GM12878 (cell line): ENCODE results near the gene MAGT1. TPM values are rescaled to one million over a fixed set of nuclear protein-coding genes. Genes with fewer than 3 reads are reported as not detected.
A peak's percentile ranks its signal among the peaks of the same experiment; 100 is the strongest.

Experiments used
- ATAC-seq: fragments of 200-7000 bp; cut with Tn5 transposase; 3 replicates; pipeline ENCODE4 v1.9.1; 2020; ENCODE audit warnings: mild to moderate bottlenecking, moderate library complexity
- BruUV-seq: library from RNA; stranded (reverse); fragments of 400-500 nt; replicated peaks from 2 replicates; lab custom pipeline; 2021; lab: Mats Ljungman, UMichigan
- CTCF ChIA-PET: fragments of 300-600 bp; sonication (Branson Sonifier 250); formaldehyde crosslinking; extraction: SDS; loops from one replicate; lab custom pipeline; 2021; ENCODE audit warnings: inconsistent platforms; lab: Yijun Ruan, JAX
- POLR2A ChIA-PET: fragments of 350-600 bp; formaldehyde crosslinking; extraction: SDS; loops from one replicate; lab custom pipeline; 2021; ENCODE audit warnings: inconsistent platforms; lab: Charles Lee
- RAD21 ChIA-PET: fragments of 300-600 bp; sonication (Branson Sonifier 250); formaldehyde crosslinking; loops from one replicate; lab custom pipeline; 2023; ENCODE audit warnings: antibody characterized with exemption; ENCODE audit not compliant: unreplicated experiment; lab: Charles Lee
- SMC1A ChIA-PET: fragments of 300-600 bp; sonication (Branson Sonifier 250); formaldehyde crosslinking; loops from one replicate; lab custom pipeline; 2023; ENCODE audit not compliant: unreplicated experiment, uncharacterized antibody; lab: Charles Lee
- DNase-seq: peaks from one replicate; pipeline ENCODE4 v3.0.0-alpha.2; 2011; ENCODE audit warnings: low read depth, low spot score
- FAIRE-seq: peaks from 3 replicates; lab custom pipeline; 2011; peaks lifted over from hg19 to GRCh38; lab: Jason Lieb, UNC
- H2AFZ ChIP-seq: 2 replicates; pipeline ENCODE4 v1.6.0; 2011; ENCODE audit warnings: low read depth, low read length, control low read depth; ENCODE audit not compliant: control insufficient read depth
- H3K27ac ChIP-seq: 2 replicates; pipeline ENCODE4 v1.5.1; 2011; ENCODE audit warnings: control low read depth; ENCODE audit not compliant: control insufficient read depth, insufficient read depth
- H3K27me3 ChIP-seq, 2 experiments: replicated peaks in 1 of 2; 2 replicates each; pipeline versions ENCODE4 v1.6.0 to v1.6.1; 2011; ENCODE audit warnings: low read length in 1 of 2; ENCODE audit not compliant: control insufficient read depth in 2 of 2, insufficient read depth in 2 of 2
- H3K36me3 ChIP-seq, 2 experiments: 2 replicates each; pipeline ENCODE4 v1.5.1; 2011; ENCODE audit warnings: low read length in 1 of 2; ENCODE audit not compliant: control insufficient read depth in 2 of 2, insufficient read depth in 2 of 2
- H3K4me1 ChIP-seq: 2 replicates; pipeline ENCODE4 v1.6.1; 2011; ENCODE audit warnings: mild to moderate bottlenecking, low read length, moderate library complexity, mixed read lengths; ENCODE audit not compliant: control insufficient read depth, insufficient read depth
- H3K4me2 ChIP-seq: 2 replicates; pipeline ENCODE4 v1.6.0; 2011; ENCODE audit warnings: control low read depth; ENCODE audit not compliant: control insufficient read depth, insufficient read depth
- H3K4me3 ChIP-seq: fragments of 200-600 bp; sonication (generic); 2 replicates; pipeline ENCODE4 v1.5.1; 2016
- H3K79me2 ChIP-seq: 2 replicates; pipeline ENCODE4 v1.6.0; 2011; ENCODE audit warnings: low read length; ENCODE audit not compliant: control insufficient read depth, insufficient read depth
- H3K9ac ChIP-seq: 2 replicates; pipeline ENCODE4 v1.8.0; 2011; ENCODE audit warnings: low read length, control low read depth, mixed read lengths; ENCODE audit not compliant: control insufficient read depth, insufficient read depth
- H3K9me3 ChIP-seq: replicated peaks from 3 replicates; pipeline ENCODE4 v1.5.1; 2011; ENCODE audit warnings: mild to moderate bottlenecking, low read length; ENCODE audit not compliant: control insufficient read depth, insufficient read depth
- H4K20me1 ChIP-seq: 2 replicates; pipeline ENCODE4 v1.6.0; 2011; ENCODE audit not compliant: control insufficient read depth, insufficient read depth
- BHLHE40 ChIP-seq, 2 experiments: fragments of 450-650 bp in 1 of 2; IDR thresholded peaks; 2 replicates each; pipeline ENCODE4 v1.6.1; 2011 to 2017; ENCODE audit warnings: low read depth in 2 of 2, borderline replicate concordance in 1 of 2, improper control_type of control experiment in 1 of 2, low read length in 1 of 2, mild to moderate bottlenecking in 1 of 2
- IRF4 ChIP-seq: IDR thresholded peaks from 2 replicates; pipeline ENCODE4 v1.6.1; 2011; ENCODE audit warnings: low read depth, low read length
- MLLT1 ChIP-seq: fragments of 450-650 bp; IDR thresholded peaks from 2 replicates; pipeline ENCODE4 v1.6.1; 2016; ENCODE audit warnings: mild to moderate bottlenecking
- whole genome bisulfite sequencing: methylation state at CpG from one replicate; pipeline ENCODE4 v1.1.6; 2016; ENCODE audit warnings: low lambda C conversion rate; ENCODE audit not compliant: insufficient replicate concordance, insufficient coverage; ENCODE audit errors: missing lambda C conversion rate; 5-methylcytosine and 5-hydroxymethylcytosine counted together
- in situ Hi-C: fragments of 300-500 bp; cut with MboI; formaldehyde crosslinking; loops from 9 replicates; pipeline ENCODE4 v1.14.3; 2018; ENCODE audit warnings: mixed read lengths
- intact Hi-C: fragments of 100-400 bp; cut with micrococcal nuclease; formaldehyde crosslinking; loops from one replicate; pipeline ENCODE4 v1.14.2; 2022; ENCODE audit not compliant: unreplicated experiment
- polyA plus RNA-seq, 11 experiments: library from polyadenylated mRNA; depleted of rRNA in 4 of 11; unstranded in 6 of 11; stranded (reverse) in 5 of 11; fragments of >200 nt; fragmentation: Nextera tagmentation in 4 of 11; fragmentation: Illumina TruSeq in 1 of 11; extraction: Ambion mirVana in 4 of 11; extraction: Trizol in 1 of 11; gene quantifications; 1 replicate in 1 of 11; 2 replicates in 10 of 11; pipeline versions ENCODE4 v1.2.1 to v1.2.3, GENCODE V29; 2011 to 2016; ENCODE audit warnings: inconsistent platforms in 2 of 11, missing spikeins in 2 of 11, low read depth in 1 of 11
- total RNA-seq, 4 experiments: library from RNA; depleted of rRNA in 3 of 4; stranded (reverse); fragments of >200 nt in 3 of 4; fragmentation: Illumina TruSeq in 1 of 4; extraction: Trizol in 1 of 4; gene quantifications; 2 replicates each; pipeline versions ENCODE4 v1.2.1 to v1.2.3, GENCODE V29; 2013 to 2021

The MAGT1 gene
- total and polyA plus RNA-seq, 10 of the 15 experiments (the other 5 are each of a cell fraction or from before 2014, with no cell fraction given): 28.0 to 59.1 (median 47.9) TPM

DNA sequence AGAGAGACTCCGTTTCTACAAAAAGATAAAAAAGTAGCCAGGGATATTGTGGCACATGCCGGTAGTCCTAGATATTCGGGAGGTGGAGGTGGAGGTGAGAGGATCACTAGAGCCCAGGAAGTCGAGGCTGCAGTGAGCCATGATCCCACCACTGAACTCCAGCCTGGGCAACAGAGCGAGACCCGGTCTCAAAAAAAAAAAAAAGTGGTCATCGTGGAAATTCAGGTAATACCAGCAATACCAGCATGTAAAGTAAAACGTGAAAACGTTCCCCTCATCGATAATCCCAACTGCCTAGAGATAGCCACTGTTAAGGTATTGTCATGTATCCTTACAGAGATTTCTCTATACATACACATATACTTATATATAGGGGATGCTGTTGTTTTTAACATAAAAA, 1.5 kb downstream of the MAGT1 start:
- CTCF ChIA-PET: no interaction called here
- WGBS: 60% methylated on average over 10 of the region's 10 CpGs

More for the DNA sequence above, 1.5 kb downstream of the MAGT1 start:
- ChIA-PET SMC1A (interaction anchor here (0.6 to 1.5 kb wide), 3 partner anchors 11 to 326 kb away, joined by 3 read pairs; no protein-coding TSS in a partner anchor), POLR2A (interaction anchor here (1.1 kb wide), 1 partner anchor 17 kb away, joined by 5 read pairs; the partner anchor contains the start of gene ATP7A), RAD21 (interaction anchor here (1.2 kb wide), 2 partner anchors 19 to 131 kb away, joined by 3 to 6 read pairs; no protein-coding TSS in a partner anchor)
- ATAC-seq (no peak), FAIRE-seq (no peak), DNase-seq (no peak)
- H3K9ac ChIP-seq: no peak overlapping the region
- H4K20me1 ChIP-seq: no peaks in the 10 kb centered on the region; the same call in 1 of the 2 replicates
- no peaks in the 10 kb centered on the region for H3K27me3 ChIP-seq
- BruUV-seq: no TSS peak
- intact Hi-C loops: loop anchor here (5.0 kb wide), 1 partner anchor 111 kb away; no protein-coding TSS in a partner anchor
- TF ChIP-seq IRF4 (no peak), BHLHE40 (IDR thresholded peaks at IDR 0.05; ENCODE audit: borderline replicate concordance in 1 of 2, low read depth in 2 of 2, low read length in 1 of 2) (no peak), MLLT1 (peak; percentile 90)
- H3K79me2 ChIP-seq: peaks cover 47% of the 10 kb centered on the region
- no peaks in the 10 kb centered on the region for H3K36me3 ChIP-seq
- H3K9me3 ChIP-seq: no peaks in the 10 kb centered on the region
- peak overlapping the region; percentile 85; the same call in 1 of the 2 replicates for H3K4me3 ChIP-seq
- no peaks in the 10 kb centered on the region for H3K4me1 ChIP-seq
- in situ Hi-C loops: no loop called here
- no peak overlapping the region for H3K27ac ChIP-seq
- no peak overlapping the region for H2AFZ ChIP-seq
- peak overlapping the region; percentile 55 for H3K4me2 ChIP-seq
